GM23248 (cell line): ENCODE measurements around the gene CEACAM1.
"Not testable (repeated sequence)": the region's sequence is repeated elsewhere in the genome, so short reads cannot be mapped to it uniquely, and the experiment has no call there.

Experiments
- EZH2 ChIP-seq: fragments of 200-600 bp; sonication (generic); IDR thresholded peaks from 2 replicates; pipeline ENCODE4 v1.6.1; 2018; ENCODE audit warnings: antibody characterized with exemption, mild to moderate bottlenecking; ENCODE audit not compliant: insufficient read depth, poor library complexity, severe bottlenecking
- EZH2phosphoT487 ChIP-seq: fragments of 200-600 bp; sonication (generic); IDR thresholded peaks from 2 replicates; pipeline ENCODE4 v1.6.1; 2018; ENCODE audit warnings: antibody characterized with exemption, moderate library complexity, mild to moderate bottlenecking, low read depth; ENCODE audit not compliant: insufficient read depth

GRCh38 chr19:42535276-42535675 is 7.0 kb upstream of the CEACAM1 start:
- TF ChIP-seq EZH2, EZH2phosphoT487: not testable (repeated sequence)
